IPS-18a (cell line): Measurements from ENCODE around the gene JARID2.
A peak's percentile ranks its signal among the peaks of the same experiment; 100 is the strongest.

ENCODE experiments used
- H3K27ac ChIP-seq: one replicate; pipeline ENCODE4 v1.5.1; 2013; ENCODE audit warnings: low read length
- H3K27me3 ChIP-seq: one replicate; pipeline ENCODE4 v1.6.1; 2013; ENCODE audit warnings: mild to moderate bottlenecking, low read length; ENCODE audit not compliant: control insufficient read depth, insufficient read depth
- H3K36me3 ChIP-seq: one replicate; pipeline ENCODE4 v1.6.1; 2013; ENCODE audit warnings: low read depth, low read length; ENCODE audit not compliant: control insufficient read depth
- H3K4me1 ChIP-seq: one replicate; pipeline ENCODE4 v1.6.1; 2013; ENCODE audit warnings: low read depth, low read length; ENCODE audit not compliant: control insufficient read depth
- H3K4me3 ChIP-seq: one replicate; pipeline ENCODE4 v1.5.1; 2013; ENCODE audit warnings: low read length
- H3K9ac ChIP-seq: one replicate; pipeline ENCODE4 v1.6.1; 2013; ENCODE audit warnings: mild to moderate bottlenecking, low read length, moderate library complexity
- H3K9me3 ChIP-seq: one replicate; pipeline ENCODE4 v1.6.1; 2013; ENCODE audit warnings: low read depth, low read length; ENCODE audit not compliant: control insufficient read depth

The JARID2 gene

DNA sequence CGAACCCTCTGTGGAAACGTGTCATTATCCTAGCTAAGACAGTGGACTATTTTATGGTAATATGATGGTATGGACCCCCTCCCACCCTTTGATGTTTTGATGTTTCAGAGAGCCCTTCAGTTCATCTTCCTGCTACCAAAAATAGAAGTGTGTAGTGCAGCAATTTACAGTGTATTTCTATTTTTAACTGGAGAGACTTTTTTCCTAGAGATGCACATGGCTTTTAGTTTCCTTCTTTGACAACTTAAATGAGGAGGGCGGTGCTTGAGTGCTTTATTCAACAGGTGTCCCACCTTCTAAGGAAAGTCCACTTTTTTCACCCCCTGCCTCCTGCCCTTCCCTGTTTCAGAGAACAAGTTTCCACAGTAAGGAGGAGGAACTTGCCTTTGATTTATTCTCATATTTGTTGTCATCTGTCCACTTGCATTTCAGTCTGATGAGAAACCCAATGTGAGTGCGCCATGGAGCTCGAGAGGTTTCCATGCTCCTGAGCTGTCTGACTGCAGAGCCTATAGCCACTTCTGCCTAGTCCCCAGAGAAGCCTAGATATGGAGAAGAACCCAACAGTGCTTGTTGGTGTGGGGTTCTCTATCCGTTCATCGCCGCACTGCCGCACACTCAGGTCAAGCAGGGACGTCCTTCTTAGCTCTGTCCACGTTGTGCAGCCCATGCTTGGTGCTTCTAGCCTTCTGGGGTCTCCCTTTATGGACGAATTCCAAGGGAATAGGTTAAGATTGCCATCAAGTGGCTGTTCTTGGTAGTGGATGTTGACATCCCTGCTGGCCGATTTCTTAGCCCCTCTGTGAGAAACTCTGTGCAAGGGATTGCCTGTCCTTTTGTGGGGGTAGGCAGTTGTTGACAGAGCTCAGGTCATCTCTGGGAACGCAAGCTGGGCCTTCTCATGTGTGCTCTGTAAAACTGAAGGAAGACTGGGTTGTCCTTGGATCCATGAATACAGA lies 144.2 kb downstream of the JARID2 start:
- H3K9me3 ChIP-seq: no peaks in the 10 kb centered on the region
- no peak overlapping the region for H3K9ac ChIP-seq
- no peaks in the 10 kb centered on the region for H3K27me3 ChIP-seq
- no peaks in the 10 kb centered on the region for H3K36me3 ChIP-seq
- H3K4me1 ChIP-seq: peaks cover 53% of the 10 kb centered on the region
- no peak overlapping the region for H3K27ac ChIP-seq
- no peak overlapping the region for H3K4me3 ChIP-seq

DNA sequence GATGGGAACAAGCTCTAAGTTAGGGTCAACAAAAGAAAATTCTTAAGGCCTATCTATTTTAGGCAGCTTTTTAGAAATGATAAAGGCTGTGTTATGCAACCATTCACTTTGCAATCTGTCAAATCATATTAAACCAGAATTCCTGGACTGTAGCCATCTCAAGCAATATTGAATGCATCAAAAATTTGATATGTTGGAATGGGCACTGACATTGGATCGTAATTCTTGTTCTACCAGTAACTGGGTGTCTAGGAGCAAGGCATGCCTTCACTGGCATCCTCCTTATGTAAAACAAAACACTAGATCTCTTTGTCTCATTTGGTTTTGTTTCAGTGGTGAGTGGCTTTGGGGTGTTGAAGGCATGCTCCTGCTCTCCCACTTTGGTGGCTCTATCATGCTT lies 145.6 kb downstream of the JARID2 start:
- Histone ChIP-seq H3K36me3 (no peaks in the 10 kb centered on the region), H3K9me3 (no peaks in the 10 kb centered on the region), H3K4me1 (peaks cover 48% of the 10 kb centered on the region), H3K27ac (no peak overlapping the region), H3K4me3 (no peak overlapping the region), H3K9ac (no peak overlapping the region), H3K27me3 (no peaks in the 10 kb centered on the region)

DNA sequence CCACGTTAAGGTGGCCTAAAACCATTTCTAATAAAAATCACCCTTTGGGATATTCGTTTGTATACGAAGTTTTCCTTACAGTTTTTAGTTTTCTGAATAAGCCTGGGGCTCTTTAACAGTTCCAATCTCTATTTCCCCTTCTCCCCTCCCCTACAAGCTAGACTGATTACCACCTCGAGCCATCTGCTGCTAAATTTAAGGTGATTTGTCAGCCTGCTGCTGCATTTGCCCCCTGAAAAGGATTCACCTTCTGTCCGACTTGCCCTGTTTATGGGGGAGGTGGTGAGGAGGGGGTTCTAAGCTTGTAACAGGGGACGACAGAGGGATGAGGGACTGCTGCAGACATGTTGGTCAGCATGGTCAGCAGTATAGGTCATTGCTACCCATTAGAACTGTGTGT lies 146.3 kb downstream of the JARID2 start:
- Histone ChIP-seq H3K9me3 (no peaks in the 10 kb centered on the region), H3K9ac (no peak overlapping the region), H3K4me1 (peaks cover 46% of the 10 kb centered on the region), H3K4me3 (no peak overlapping the region), H3K27me3 (no peaks in the 10 kb centered on the region), H3K36me3 (no peaks in the 10 kb centered on the region), H3K27ac (no peak overlapping the region)

DNA sequence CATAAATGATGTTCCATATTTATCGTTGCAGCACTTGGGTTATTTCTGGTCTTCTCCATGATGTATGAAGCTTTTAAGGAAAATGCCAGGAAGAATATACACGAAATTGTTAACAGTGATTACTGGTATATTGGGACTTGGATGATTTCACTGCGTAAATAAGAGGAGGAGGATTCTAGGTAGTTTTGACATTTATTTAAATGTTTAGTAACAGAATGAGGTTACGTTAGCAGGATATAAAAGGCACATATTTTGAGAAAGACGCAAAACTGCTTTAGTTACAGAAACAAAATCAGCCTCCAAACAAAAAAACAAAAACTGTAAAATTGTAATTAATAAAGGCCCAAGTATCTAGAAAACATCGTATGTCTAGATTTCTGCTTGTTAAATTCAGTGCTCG lies 147.7 kb downstream of the JARID2 start:
- Histone ChIP-seq H3K27me3 (no peaks in the 10 kb centered on the region), H3K27ac (no peak overlapping the region), H3K4me1 (peaks cover 45% of the 10 kb centered on the region), H3K9me3 (no peaks in the 10 kb centered on the region), H3K9ac (no peak overlapping the region), H3K36me3 (no peaks in the 10 kb centered on the region), H3K4me3 (no peak overlapping the region)

GRCh38 chr6:15395087-15395486 lies 149.2 kb downstream of the JARID2 start:
- H3K4me1 ChIP-seq: peaks cover 48% of the 10 kb centered on the region
- H3K4me3 ChIP-seq: no peak overlapping the region
- H3K9me3 ChIP-seq: no peaks in the 10 kb centered on the region
- H3K9ac ChIP-seq: no peak overlapping the region
- no peaks in the 10 kb centered on the region for H3K27me3 ChIP-seq
- H3K27ac ChIP-seq: no peak overlapping the region
- no peaks in the 10 kb centered on the region for H3K36me3 ChIP-seq

DNA sequence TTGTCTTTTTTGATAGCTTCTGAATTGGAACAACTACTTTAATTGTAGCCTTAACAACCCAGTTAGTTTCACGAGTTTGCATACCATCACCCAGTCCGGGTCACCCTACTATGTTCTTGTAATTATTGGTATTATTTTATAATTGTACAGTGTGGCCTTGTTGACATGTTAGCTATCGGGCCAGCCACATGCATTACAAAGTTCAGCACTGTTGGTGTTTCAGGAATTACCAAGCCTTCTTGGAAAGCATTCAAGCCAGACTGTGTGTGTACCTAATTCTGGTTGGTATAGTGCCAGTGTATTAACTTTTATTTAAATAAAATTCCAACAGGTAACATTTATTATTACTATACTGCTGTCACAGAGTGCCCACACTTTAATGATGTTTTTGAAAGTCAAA lies 150.9 kb downstream of the JARID2 start:
- no peak overlapping the region for H3K4me3 ChIP-seq
- no peak overlapping the region for H3K27ac ChIP-seq
- no peaks in the 10 kb centered on the region for H3K9me3 ChIP-seq
- no peak overlapping the region for H3K9ac ChIP-seq
- no peaks in the 10 kb centered on the region for H3K27me3 ChIP-seq
- peaks cover 45% of the 10 kb centered on the region for H3K4me1 ChIP-seq
- H3K36me3 ChIP-seq: no peaks in the 10 kb centered on the region

- no peak overlapping the region for H3K4me3 ChIP-seq
- H3K27ac ChIP-seq: no peak overlapping the region
- no peaks in the 10 kb centered on the region for H3K9me3 ChIP-seq
- no peak overlapping the region for H3K9ac ChIP-seq
- H3K4me1 ChIP-seq: peaks cover 65% of the 10 kb centered on the region
- H3K27me3 ChIP-seq: no peaks in the 10 kb centered on the region
- H3K36me3 ChIP-seq: no peaks in the 10 kb centered on the region
Measured at GRCh38 chr6:15398633-15399275, 152.9 kb downstream of the JARID2 start.

GRCh38 chr6:15399641-15400470 lies 154.0 kb downstream of the JARID2 start:
- Histone ChIP-seq H3K4me1 (peaks cover 76% of the 10 kb centered on the region), H3K9ac (no peak overlapping the region), H3K9me3 (no peaks in the 10 kb centered on the region), H3K27ac (no peak overlapping the region), H3K27me3 (no peaks in the 10 kb centered on the region), H3K36me3 (no peaks in the 10 kb centered on the region), H3K4me3 (peak overlapping the region; percentile 20)

GRCh38 chr6:15400572-15401004 lies 154.7 kb downstream of the JARID2 start:
- peak overlapping the region; percentile 20 for H3K4me3 ChIP-seq

GRCh38 chr6:15401120-15401519 lies 155.3 kb downstream of the JARID2 start:
- H3K36me3 ChIP-seq: no peaks in the 10 kb centered on the region
- no peak overlapping the region for H3K4me3 ChIP-seq
- H3K27ac ChIP-seq: no peak overlapping the region
- no peak overlapping the region for H3K9ac ChIP-seq
- H3K4me1 ChIP-seq: peaks cover 80% of the 10 kb centered on the region
- no peaks in the 10 kb centered on the region for H3K9me3 ChIP-seq
- H3K27me3 ChIP-seq: no peaks in the 10 kb centered on the region

More at GRCh38 chr6:15400572-15401004, 154.7 kb downstream of the JARID2 start:
- Histone ChIP-seq H3K27me3 (no peaks in the 10 kb centered on the region), H3K36me3 (no peaks in the 10 kb centered on the region), H3K9me3 (no peaks in the 10 kb centered on the region), H3K27ac (no peak overlapping the region), H3K9ac (no peak overlapping the region), H3K4me1 (peaks cover 83% of the 10 kb centered on the region)

GRCh38 chr6:15401769-15402250 lies 155.9 kb downstream of the JARID2 start:
- H3K27ac ChIP-seq: no peak overlapping the region

More at GRCh38 chr6:15401769-15402250, 155.9 kb downstream of the JARID2 start:
- no peak overlapping the region for H3K9ac ChIP-seq
- no peak overlapping the region for H3K4me3 ChIP-seq
- no peaks in the 10 kb centered on the region for H3K9me3 ChIP-seq
- no peaks in the 10 kb centered on the region for H3K36me3 ChIP-seq
- no peaks in the 10 kb centered on the region for H3K27me3 ChIP-seq
- peaks cover 79% of the 10 kb centered on the region for H3K4me1 ChIP-seq
